Measurements from ENCODE around the gene TSPAN4. TPM values are rescaled to one million over a fixed set of nuclear protein-coding genes. Genes with fewer than 3 reads are reported as not detected.

Gene TSPAN4
- total and polyA plus RNA-seq, 9 of the 15 experiments (the other 6 are each of a cell fraction or from before 2014, with no cell fraction given), result 0.07 to 31.0 (median 15.7) TPM

GRCh38 chr11:833114-833791 lies 9.4 kb upstream of the TSPAN4 start (continued):
- TF ChIP-seq CCNT2 (IDR thresholded peaks at IDR 0.05; ENCODE audit: borderline replicate concordance, extremely low read depth, insufficient read length, low read depth, low read length) (peak; percentile 14), ATF3 (IDR thresholded peaks at IDR 0.05) (peak; percentile 86), ATF3 (CRISPR knock-in tag; conservative IDR thresholded peaks at IDR 0.05) (no peak), ZBTB33 (CRISPR knock-in tag; IDR thresholded peaks at IDR 0.05) (peak; percentile 17; the same call in 1 of the 2 replicates), GATAD2A (IDR thresholded peaks at IDR 0.05) (peak; percentile 43; the same call in 1 of the 2 replicates), ZNF444 (CRISPR knock-in tag; IDR thresholded peaks at IDR 0.05) (no peak), U2AF1 (optimal IDR thresholded peaks at IDR 0.05; ENCODE audit: low read depth, low read length) (peak; percentile 36), PBX2 (CRISPR knock-in tag; IDR thresholded peaks at IDR 0.05; ENCODE audit: low read depth) (no peak), PBX2 (tag; conservative IDR thresholded peaks at IDR 0.05; ENCODE audit: low read depth) (no peak), NRF1 (conservative IDR thresholded peaks at IDR 0.05 in 1 of 2, IDR thresholded peaks at IDR 0.05 in 1 of 2) (peak in 1 of 2 experiments; percentile 27; a peak in 1 of 4 replicates), HMGN3 (IDR thresholded peaks at IDR 0.05; ENCODE audit: borderline replicate concordance, extremely low read depth, insufficient read length, low read depth, low read length) (peak; percentile 48), ATF7 (IDR thresholded peaks at IDR 0.05) (peak; percentile 95), HDAC1 (IDR thresholded peaks at IDR 0.05) (peak in 1 of 2 experiments; percentile 60; a peak in 1 of 4 replicates), ATF1 (CRISPR knock-in tag; IDR thresholded peaks at IDR 0.05) (no peak), ATF1 (tag; IDR thresholded peaks at IDR 0.05) (0 out of 2 replicates have a peak, but pooled peaks have one; percentile 24), ZNF655 (CRISPR knock-in tag; IDR thresholded peaks at IDR 0.05) (no peak), VEZF1 (CRISPR knock-in tag; IDR thresholded peaks at IDR 0.05) (peak; percentile 81), HNRNPK (IDR thresholded peaks at IDR 0.05; ENCODE audit: low read depth, low read length, poor library complexity, severe bottlenecking) (peak; percentile 65), GTF2A2 (tag; IDR thresholded peaks at IDR 0.05) (no peak)

Data from K562 (cell line).